Upper lobe of right lung (tissue), 1 donor: ENCODE measurements around the gene UTF1. TPM values are rescaled to one million over a fixed set of nuclear protein-coding genes. Genes with fewer than 3 reads are reported as not detected.

ENCODE experiments used
- ATAC-seq: fragments of 200-7000 bp; cut with Tn5 transposase; one replicate; pipeline ENCODE4 v1.9.1; 2020; ENCODE audit warnings: mild to moderate bottlenecking, moderate library complexity
- DNase-seq: peaks from one replicate; pipeline ENCODE4 v3.0.0-alpha.2; 2020
- H3K27ac ChIP-seq: fragments of 200-600 bp; one replicate; pipeline ENCODE4 v1.8.0; 2022
- H3K27me3 ChIP-seq: fragments of 200-600 bp; one replicate; pipeline ENCODE4 v1.8.0; 2022; ENCODE audit warnings: mild to moderate bottlenecking
- H3K36me3 ChIP-seq: fragments of 200-600 bp; one replicate; pipeline ENCODE4 v1.8.0; 2022
- H3K4me1 ChIP-seq: fragments of 200-600 bp; one replicate; pipeline ENCODE4 v1.8.0; 2022
- H3K4me3 ChIP-seq: fragments of 200-600 bp; one replicate; pipeline ENCODE4 v1.8.0; 2022; ENCODE audit warnings: mild to moderate bottlenecking
- H3K9me3 ChIP-seq: fragments of 200-600 bp; one replicate; pipeline ENCODE4 v1.8.0; 2022
- CTCF ChIP-seq: fragments of 200-600 bp; IDR thresholded peaks from one replicate; pipeline ENCODE4 v1.8.0; 2022; ENCODE audit warnings: antibody characterized with exemption
- intact Hi-C: fragments of 100-400 bp; cut with DNase I; formaldehyde crosslinking; loops from one replicate; pipeline ENCODE4 v1.11.0; 2022
- total RNA-seq: library from RNA; stranded (reverse); fragmentation: NEBNext Ultra II Directional; extraction: Animal tissue kit (Norgen Biotek cat#: 25700); gene quantifications from one replicate; pipeline ENCODE4 v1.2.1, GENCODE V29; 2021
- donor health status: DM: no; HTN: yes; CAD: no; lungs with severe emphysema.

The UTF1 gene
- total RNA-seq, 1 donor from 2014 or later: not detected

DNA sequence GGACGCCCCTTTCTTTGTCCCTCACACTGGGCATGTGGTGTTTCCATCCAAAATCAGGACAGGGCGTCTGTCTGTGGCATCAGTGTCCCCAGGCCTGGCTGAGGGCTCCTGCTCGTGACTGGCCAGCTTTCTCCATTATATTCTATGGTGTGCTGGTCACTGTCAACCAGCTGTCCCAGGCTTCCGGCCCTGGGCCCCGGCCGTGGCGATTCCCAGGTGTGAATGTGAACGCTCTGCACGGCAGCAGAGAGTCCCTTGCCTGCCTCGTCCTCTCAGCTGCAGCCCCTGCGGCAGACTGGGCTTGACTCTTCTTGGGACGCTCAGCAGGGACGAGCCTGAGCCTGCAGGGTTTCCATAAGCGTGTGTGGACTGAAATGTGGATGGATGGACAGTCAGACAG is 5.9 kb upstream of the UTF1 start:
- Histone ChIP-seq H3K27me3 (peaks cover 37% of the 10 kb centered on the region), H3K9me3 (no peaks in the 10 kb centered on the region), H3K4me1 (no peaks in the 10 kb centered on the region), H3K36me3 (no peaks in the 10 kb centered on the region), H3K4me3 (no peak overlapping the region), H3K27ac (no peak overlapping the region)
- intact Hi-C loops: no loop called here
- no peak for TF ChIP-seq CTCF
- DNase-seq (no peak), ATAC-seq (no peak)

GRCh38 chr10:133224756-133225372 is 5.2 kb upstream of the UTF1 start:
- Histone ChIP-seq H3K27ac (no peak overlapping the region), H3K36me3 (no peaks in the 10 kb centered on the region), H3K4me1 (no peaks in the 10 kb centered on the region), H3K4me3 (no peak overlapping the region), H3K27me3 (peaks cover 37% of the 10 kb centered on the region), H3K9me3 (no peaks in the 10 kb centered on the region)
- no peak for TF ChIP-seq CTCF
- DNase-seq: no peak
- intact Hi-C loops: no loop called here
- peak; percentile 62 for ATAC-seq

DNA sequence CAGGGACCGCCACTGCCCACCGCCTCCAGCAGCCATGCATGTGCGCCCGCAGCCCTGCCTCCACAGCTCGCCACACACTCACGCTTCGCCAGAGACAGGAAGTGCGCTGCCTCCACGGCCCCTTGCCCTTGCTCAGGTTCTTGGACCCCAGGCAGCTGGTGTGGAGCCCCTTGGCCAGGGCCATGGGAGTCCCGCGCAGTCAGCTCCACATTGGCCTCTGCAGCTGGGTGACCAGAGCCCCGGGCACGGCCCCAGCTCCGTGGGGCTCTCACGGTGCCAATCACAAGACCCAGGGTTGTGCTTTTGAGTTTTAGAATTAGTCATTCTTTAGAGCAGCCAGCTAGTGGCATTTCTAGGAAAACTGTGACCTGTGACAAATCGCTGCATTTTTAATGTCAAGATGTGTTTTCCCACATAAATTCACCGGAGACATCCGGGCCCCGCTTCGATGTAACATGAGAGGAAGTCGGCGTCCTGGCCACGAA is 4.3 kb upstream of the UTF1 start:
- Histone ChIP-seq H3K27me3 (peaks cover 37% of the 10 kb centered on the region), H3K4me1 (no peaks in the 10 kb centered on the region), H3K4me3 (no peak overlapping the region), H3K9me3 (no peaks in the 10 kb centered on the region), H3K36me3 (no peaks in the 10 kb centered on the region), H3K27ac (no peak overlapping the region)
- intact Hi-C loops: no loop called here
- no peak for TF ChIP-seq CTCF
- DNase-seq: no peak
- no peak for ATAC-seq

- Histone ChIP-seq H3K9me3 (no peaks in the 10 kb centered on the region), H3K27ac (no peak overlapping the region), H3K36me3 (no peaks in the 10 kb centered on the region), H3K4me3 (no peak overlapping the region), H3K4me1 (no peaks in the 10 kb centered on the region), H3K27me3 (peaks cover 40% of the 10 kb centered on the region)
- ATAC-seq (peak; percentile 5), DNase-seq (no peak)
- TF ChIP-seq CTCF: no peak
- intact Hi-C loops: no loop called here
Observed at GRCh38 chr10:133226251-133226808, 3.7 kb upstream of the UTF1 start.

DNA sequence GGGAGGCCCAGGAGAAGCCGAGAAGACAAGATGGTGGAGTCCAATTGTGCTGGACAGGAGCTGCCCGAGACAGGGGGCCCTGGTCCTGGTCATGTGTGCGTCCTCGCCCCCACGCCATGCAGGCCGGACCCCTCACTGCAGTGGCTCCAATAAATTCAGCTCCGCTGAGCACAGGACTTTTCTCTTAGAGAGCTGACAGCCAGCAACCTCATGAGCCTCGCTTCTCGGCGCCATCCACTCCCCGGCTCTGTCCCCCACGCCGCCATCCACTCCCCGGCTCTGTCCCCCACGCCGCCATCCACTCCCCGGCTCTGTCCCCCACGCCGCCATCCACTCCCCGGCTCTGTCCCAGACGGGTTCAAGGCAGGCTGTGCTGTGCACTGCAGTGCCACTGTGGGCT is 2.8 kb upstream of the UTF1 start:
- no peaks in the 10 kb centered on the region for H3K4me1 ChIP-seq
- H3K9me3 ChIP-seq: no peaks in the 10 kb centered on the region
- DNase-seq: no peak
- H3K27me3 ChIP-seq: peaks cover 49% of the 10 kb centered on the region
- ATAC-seq: no peak
- intact Hi-C loops: no loop called here
- H3K4me3 ChIP-seq: no peak overlapping the region
- no peak overlapping the region for H3K27ac ChIP-seq
- no peaks in the 10 kb centered on the region for H3K36me3 ChIP-seq
- no peak for TF ChIP-seq CTCF
